HepG2 (cell line): ENCODE data around the gene KDM6B. TPM values are rescaled to one million over a fixed set of nuclear protein-coding genes. Genes with fewer than 3 reads are reported as not detected.

Experiments
- ATAD3A ChIP-seq: sonication (generic); formaldehyde crosslinking; IDR thresholded peaks from 2 replicates; pipeline ENCODE4 v1.4.0; 2020; ENCODE audit warnings: missing genetic modification reagents
- BRD4 ChIP-seq: sonication (generic); formaldehyde crosslinking; IDR thresholded peaks from 2 replicates; pipeline ENCODE4 v1.4.0; 2020; ENCODE audit warnings: missing genetic modification reagents
- CCDC6 ChIP-seq: sonication (generic); formaldehyde crosslinking; IDR thresholded peaks from 2 replicates; pipeline ENCODE4 v1.8.1; 2022; ENCODE audit warnings: mild to moderate bottlenecking, missing genetic modification reagents, moderate library complexity
- DRAP1 ChIP-seq: IDR thresholded peaks from 2 replicates; pipeline ENCODE4 v1.6.1; 2016; ENCODE audit warnings: missing genetic modification reagents, missing compliant biosample characterization
- ETV5 ChIP-seq: IDR thresholded peaks from 2 replicates; pipeline ENCODE4 v1.6.1; 2018; ENCODE audit warnings: missing biosample characterization, missing genetic modification reagents, inconsistent platforms, borderline replicate concordance
- GMEB1 ChIP-seq: sonication (generic); formaldehyde crosslinking; IDR thresholded peaks from 2 replicates; pipeline ENCODE4 v1.5.1; 2020; ENCODE audit warnings: missing genetic modification reagents, mild to moderate bottlenecking, borderline replicate concordance
- JUND ChIP-seq: sonication (generic); formaldehyde crosslinking; IDR thresholded peaks from 2 replicates; pipeline ENCODE4 v1.8.0; 2022; ENCODE audit warnings: mild to moderate bottlenecking, missing genetic modification reagents
- KLF6 ChIP-seq: IDR thresholded peaks from 2 replicates; pipeline ENCODE4 v1.8.0; 2016; ENCODE audit warnings: missing biosample characterization, missing genetic modification reagents
- PBX2 ChIP-seq: IDR thresholded peaks from 2 replicates; pipeline ENCODE4 v1.6.1; 2016; ENCODE audit warnings: control low read depth
- PCBP1 ChIP-seq: fragments of 200-400 bp; formaldehyde crosslinking; IDR thresholded peaks from 2 replicates; pipeline ENCODE4 v1.6.1; 2017; ENCODE audit warnings: mild to moderate bottlenecking, low read depth, low read length, borderline replicate concordance
- SIX4 ChIP-seq: sonication (generic); formaldehyde crosslinking; IDR thresholded peaks from 2 replicates; pipeline ENCODE4 v1.4.0; 2020; ENCODE audit warnings: missing genetic modification reagents
- SPEN ChIP-seq: sonication (generic); formaldehyde crosslinking; IDR thresholded peaks from 2 replicates; pipeline ENCODE4 v1.5.1; 2020; ENCODE audit warnings: low read depth, mild to moderate bottlenecking, missing genetic modification reagents
- THRA ChIP-seq: sonication (generic); formaldehyde crosslinking; IDR thresholded peaks from 2 replicates; pipeline ENCODE4 v1.4.0; 2020; ENCODE audit warnings: missing genetic modification reagents, borderline replicate concordance
- USF2 ChIP-seq, 2 experiments: sonication (generic) in 1 of 2; formaldehyde crosslinking in 1 of 2; IDR thresholded peaks; 2 replicates each; pipeline versions ENCODE4 v1.5.1 to v1.6.1; 2011 to 2020; ENCODE audit warnings: borderline replicate concordance in 1 of 2, low read depth in 1 of 2, low read length in 1 of 2, mild to moderate bottlenecking in 1 of 2, missing genetic modification reagents in 1 of 2, moderate library complexity in 1 of 2
- ZFP91 ChIP-seq: sonication (generic); formaldehyde crosslinking; IDR thresholded peaks from 2 replicates; pipeline ENCODE4 v1.9.0; 2022; ENCODE audit warnings: missing genetic modification reagents, mild to moderate bottlenecking, borderline replicate concordance
- ZNF234 ChIP-seq: sonication (generic); formaldehyde crosslinking; conservative IDR thresholded peaks from 2 replicates; pipeline ENCODE4 v1.5.1; 2020; ENCODE audit warnings: mild to moderate bottlenecking, missing genetic modification reagents
- ZNF431 ChIP-seq: sonication (generic); formaldehyde crosslinking; IDR thresholded peaks from 2 replicates; pipeline ENCODE4 v1.9.0; 2022; ENCODE audit warnings: missing genetic modification reagents, low read depth, mild to moderate bottlenecking, borderline replicate concordance
- ZNF451 ChIP-seq: sonication (generic); formaldehyde crosslinking; IDR thresholded peaks from 2 replicates; pipeline ENCODE4 v1.5.0; 2020; ENCODE audit warnings: mild to moderate bottlenecking, missing genetic modification reagents
- ZNF652 ChIP-seq: IDR thresholded peaks from 2 replicates; pipeline ENCODE4 v1.6.1; 2016; ENCODE audit warnings: low read depth, borderline replicate concordance
- ZNF713 ChIP-seq: sonication (generic); formaldehyde crosslinking; IDR thresholded peaks from 2 replicates; pipeline ENCODE4 v1.4.0; 2020; ENCODE audit warnings: mild to moderate bottlenecking, missing genetic modification reagents
- polyA plus RNA-seq, 8 experiments: library from polyadenylated mRNA; depleted of rRNA in 3 of 8; stranded (reverse) in 7 of 8; unstranded in 1 of 8; fragments of >200 nt; fragmentation: Illumina TruSeq in 4 of 8; extraction: Trizol in 4 of 8; gene quantifications; 2 replicates each; pipeline versions ENCODE4 v1.2.1 to v1.2.3, GENCODE V29; 2011 to 2016; ENCODE audit warnings: low read depth in 4 of 8, missing spikeins in 1 of 8, mixed read lengths in 1 of 8; ENCODE audit not compliant: insufficient read depth in 1 of 8
- total RNA-seq, 5 experiments: library from RNA; depleted of rRNA; stranded (reverse); fragments of >200 nt; fragmentation: Illumina TruSeq; extraction: Trizol; gene quantifications; 2 replicates each; pipeline ENCODE4 v1.2.3, GENCODE V29; 2016; ENCODE audit warnings: low read depth in 1 of 5

Gene KDM6B
- total and polyA plus RNA-seq, 2 of the 13 experiments (the other 11 are each of a cell fraction or from before 2014, with no cell fraction given): 1.3 to 2.1 TPM

GRCh38 chr17:7833011-7833794 lies 814 bp upstream of the KDM6B start (continued):
- TF ChIP-seq THRA (peak; percentile 16; the same call in 1 of the 2 replicates), ZNF234 (CRISPR knock-in tag) (no peak), DRAP1 (CRISPR knock-in tag) (no peak), BRD4 (CRISPR knock-in tag) (no peak), SPEN (CRISPR knock-in tag) (no peak), JUND (CRISPR knock-in tag) (no peak), ZNF713 (no peak), PCBP1 (no peak), CCDC6 (CRISPR knock-in tag) (peak; percentile 62; the same call in 1 of the 2 replicates), ZFP91 (CRISPR knock-in tag) (no peak), ZNF431 (CRISPR knock-in tag) (no peak), ATAD3A (CRISPR knock-in tag) (no peak), ETV5 (CRISPR knock-in tag) (0 out of 2 replicates have a peak, but pooled peaks have one; percentile 9), ZNF451 (no peak), ZNF652 (no peak), GMEB1 (no peak), USF2 (IDR thresholded peaks at IDR 0.05; ENCODE audit: low read depth, low read length) (no peak), USF2 (CRISPR knock-in tag; IDR thresholded peaks at IDR 0.05; ENCODE audit: borderline replicate concordance) (no peak), KLF6 (no peak), SIX4 (CRISPR knock-in tag) (no peak), PBX2 (CRISPR knock-in tag) (no peak)
